A549 (cell line): Measurements from ENCODE around the gene PLBD2. TPM values are rescaled to one million over a fixed set of nuclear protein-coding genes. Genes with fewer than 3 reads are reported as not detected.

Source experiments
- ATAC-seq, 2 experiments: fragments of 200-7000 bp in 1 of 2; fragments of >200 bp in 1 of 2; cut with Nextera tagmentation in 1 of 2; cut with Tn5 transposase in 1 of 2; 3 replicates each; pipeline versions ENCODE4 v1.8.0 to v1.9.1; 2018 to 2020; ENCODE audit warnings: mild to moderate bottlenecking in 1 of 2, moderate library complexity in 1 of 2
- CTCF ChIA-PET: fragments of 300-600 bp; sonication (Branson Sonifier 250); formaldehyde crosslinking; extraction: SDS; loops from one replicate; lab custom pipeline; 2021; ENCODE audit warnings: antibody characterized with exemption, inconsistent platforms; lab: Yijun Ruan, JAX
- POLR2A ChIA-PET: fragments of 350-600 bp; formaldehyde crosslinking; extraction: SDS; loops from one replicate; lab custom pipeline; 2021; ENCODE audit warnings: antibody characterized with exemption, inconsistent platforms; lab: Yijun Ruan, JAX
- DNase-seq, 2 experiments: peaks; one replicate each; pipeline versions ENCODE4 v3.0.0 to v3.0.0-alpha.2; 2011 to 2016; ENCODE audit warnings: low read depth in 1 of 2, low spot score in 1 of 2
- FAIRE-seq: peaks from 2 replicates; lab custom pipeline; 2011; peaks lifted over from hg19 to GRCh38; lab: Jason Lieb, UNC
- H3K27ac ChIP-seq, 2 experiments: fragments of >200 bp; sonication (Bioruptor Twin); formaldehyde crosslinking; 3 replicates each; pipeline ENCODE4 v1.5.1; 2016 to 2017
- H3K4me1 ChIP-seq: fragments of >200 bp; sonication (Bioruptor Twin); formaldehyde crosslinking; 3 replicates; pipeline ENCODE4 v1.6.1; 2016
- H3K4me2 ChIP-seq: fragments of >200 bp; sonication (Bioruptor Twin); formaldehyde crosslinking; 3 replicates; pipeline ENCODE4 v1.6.1; 2016
- H3K4me3 ChIP-seq: fragments of >200 bp; sonication (Bioruptor Twin); formaldehyde crosslinking; 3 replicates; pipeline ENCODE4 v1.5.1; 2016
- H3K9me3 ChIP-seq: fragments of >200 bp; sonication (Bioruptor Twin); formaldehyde crosslinking; 3 replicates; pipeline ENCODE4 v1.6.1; 2016
- BHLHE40 ChIP-seq: IDR thresholded peaks from 2 replicates; pipeline ENCODE4 v1.6.1; 2012; ENCODE audit warnings: low read depth, low read length, inconsistent platforms
- CBX8 ChIP-seq: fragments of 200-600 bp; sonication (generic); IDR thresholded peaks from 2 replicates; pipeline ENCODE4 v1.6.1; 2016
- CTCF ChIP-seq: fragments of >200 bp; sonication (Bioruptor Twin); formaldehyde crosslinking; IDR thresholded peaks from 3 replicates; pipeline ENCODE4 v1.5.1; 2016
- EP300 ChIP-seq, 2 experiments: fragments of >200 bp; sonication (Bioruptor Twin); formaldehyde crosslinking; IDR thresholded peaks; 2 replicates in 1 of 2; 3 replicates in 1 of 2; pipeline ENCODE4 v1.6.1; 2016 to 2017
- FOSL2 ChIP-seq, 2 experiments: fragments of 450-650 bp in 1 of 2; fragments of >200 bp in 1 of 2; sonication (Bioruptor Twin) in 1 of 2; formaldehyde crosslinking; IDR thresholded peaks; 2 replicates each; pipeline versions ENCODE4 v1.5.0 to v1.6.1; 2016 to 2020; ENCODE audit warnings: mild to moderate bottlenecking in 1 of 2, moderate library complexity in 1 of 2
- HOXB5 ChIP-seq: fragments of 250-450 bp; sonication (Bioruptor Pico); IDR thresholded peaks from 2 replicates; pipeline ENCODE4 v1.5.0; 2020; ENCODE audit warnings: mild to moderate bottlenecking, moderate library complexity
- JUN ChIP-seq, 2 experiments: fragments of >200 bp; sonication (Bioruptor Twin); formaldehyde crosslinking; IDR thresholded peaks; 2 replicates in 1 of 2; 3 replicates in 1 of 2; pipeline ENCODE4 v1.6.1; 2016 to 2017
- KDM5A ChIP-seq: fragments of 200-600 bp; sonication (generic); IDR thresholded peaks from 2 replicates; pipeline ENCODE4 v1.6.1; 2016; ENCODE audit warnings: antibody characterized with exemption, mild to moderate bottlenecking
- MAX ChIP-seq: IDR thresholded peaks from 2 replicates; pipeline ENCODE4 v1.6.1; 2012
- PHF8 ChIP-seq: fragments of 200-600 bp; sonication (generic); IDR thresholded peaks from 2 replicates; pipeline ENCODE4 v1.6.1; 2016; ENCODE audit warnings: low read depth, mild to moderate bottlenecking, antibody characterized with exemption, moderate library complexity, borderline replicate concordance
- RARB ChIP-seq: fragments of 250-450 bp; sonication (Bioruptor Pico); IDR thresholded peaks from 2 replicates; pipeline ENCODE4 v1.8.0; 2021; ENCODE audit warnings: mild to moderate bottlenecking, moderate library complexity
- RCOR1 ChIP-seq: fragments of 150-350 bp; IDR thresholded peaks from 2 replicates; pipeline ENCODE4 v1.6.1; 2014; ENCODE audit warnings: antibody characterized with exemption, low read length, low read depth
- REST ChIP-seq: fragments of 200-600 bp; sonication (generic); IDR thresholded peaks from 2 replicates; pipeline ENCODE4 v1.6.1; 2016; ENCODE audit warnings: antibody characterized with exemption, mild to moderate bottlenecking, moderate library complexity
- SMC3 ChIP-seq: fragments of >200 bp; sonication (Bioruptor Twin); formaldehyde crosslinking; IDR thresholded peaks from 3 replicates; pipeline ENCODE4 v1.6.1; 2018; ENCODE audit warnings: inconsistent platforms
- ZFP36 ChIP-seq: fragments of 450-650 bp; IDR thresholded peaks from 2 replicates; pipeline ENCODE4 v1.6.1; 2014; ENCODE audit warnings: borderline replicate concordance; ENCODE audit not compliant: partially characterized antibody
- ZNF302 ChIP-seq: fragments of 250-450 bp; sonication (Bioruptor Pico); IDR thresholded peaks from 2 replicates; pipeline ENCODE4 v1.9.0; 2021; ENCODE audit warnings: inconsistent platforms, mild to moderate bottlenecking, moderate library complexity
- WGBS: methylation state at CpG from one replicate; pipeline ENCODE4 v1.1.6; 2017; ENCODE audit errors: missing lambda C conversion rate; 5-methylcytosine and 5-hydroxymethylcytosine counted together
- polyA plus RNA-seq, 4 experiments: library from polyadenylated mRNA; depleted of rRNA in 3 of 4; stranded (reverse); fragments of >200 nt; fragmentation: RNase III in 1 of 4; extraction: RNeasy Plus Mini Kit Qiagen cat#74134 plus additional on column Dnase treatment in 1 of 4; gene quantifications; 2 replicates in 3 of 4; 3 replicates in 1 of 4; pipeline ENCODE4 v1.2.3, GENCODE V29; 2011 to 2017

PLBD2 gene
- polyA plus RNA-seq, 2 of the 4 experiments (the other 2 are of a cell fraction): 13.2 to 25.9 TPM

- no peak for TF ChIP-seq ZFP36
- TF ChIP-seq CTCF: no peak
- no peak for TF ChIP-seq BHLHE40
- no peak for TF ChIP-seq JUN (IDR thresholded peaks at IDR 0.05)
- TF ChIP-seq KDM5A: no peak
- no peak for TF ChIP-seq RCOR1
- no peak for TF ChIP-seq RARB
- TF ChIP-seq, all 56 proteins: peak for 0
- Histone ChIP-seq H3K4me3 (no peak overlapping the region), H3K9me3 (peaks cover 6% of the 10 kb centered on the region; the same call in 1 of the 3 replicates), H3K4me2 (no peak overlapping the region), H3K27ac (no peak overlapping the region), H3K4me1 (peaks cover 8% of the 10 kb centered on the region)
- CTCF ChIA-PET: interaction anchor here (1.2 to 1.8 kb wide), 2 partner anchors 10 to 90 kb away, joined by 4 read pairs; no protein-coding TSS in a partner anchor
- POLR2A ChIA-PET: no interaction called here
- 88% methylated on average over 6 of the region's 6 CpGs for WGBS
- no peak for FAIRE-seq
- no peak for ATAC-seq
- DNase-seq: no peak
Observed at GRCh38 chr12:113317122-113317521, 41.3 kb upstream of the PLBD2 start.

GRCh38 chr12:113318046-113318656 lies 40.2 kb upstream of the PLBD2 start:
- ChIA-PET POLR2A (no interaction called here), CTCF (interaction anchor here (1.2 kb wide), 1 partner anchor 11 kb away, joined by 4 read pairs; no protein-coding TSS in a partner anchor)
- 89% methylated on average over 4 of the region's 4 CpGs for WGBS
- peaks cover 4% of the 10 kb centered on the region; the same call in 1 of the 3 replicates for H3K4me1 ChIP-seq
- FAIRE-seq (peak; percentile 56), DNase-seq (no peak), ATAC-seq (no peak)
- H3K4me3 ChIP-seq: no peak overlapping the region
- no peak overlapping the region for H3K27ac ChIP-seq
- TF ChIP-seq EP300 (IDR thresholded peaks at IDR 0.05) (0 out of 5 replicates have a peak, but pooled peaks of 1 of the 2 experiments have one; percentile 11), MAX (no peak)
- no peak overlapping the region for H3K4me2 ChIP-seq
- peaks cover 7% of the 10 kb centered on the region; the same call in 1 of the 3 replicates for H3K9me3 ChIP-seq

DNA sequence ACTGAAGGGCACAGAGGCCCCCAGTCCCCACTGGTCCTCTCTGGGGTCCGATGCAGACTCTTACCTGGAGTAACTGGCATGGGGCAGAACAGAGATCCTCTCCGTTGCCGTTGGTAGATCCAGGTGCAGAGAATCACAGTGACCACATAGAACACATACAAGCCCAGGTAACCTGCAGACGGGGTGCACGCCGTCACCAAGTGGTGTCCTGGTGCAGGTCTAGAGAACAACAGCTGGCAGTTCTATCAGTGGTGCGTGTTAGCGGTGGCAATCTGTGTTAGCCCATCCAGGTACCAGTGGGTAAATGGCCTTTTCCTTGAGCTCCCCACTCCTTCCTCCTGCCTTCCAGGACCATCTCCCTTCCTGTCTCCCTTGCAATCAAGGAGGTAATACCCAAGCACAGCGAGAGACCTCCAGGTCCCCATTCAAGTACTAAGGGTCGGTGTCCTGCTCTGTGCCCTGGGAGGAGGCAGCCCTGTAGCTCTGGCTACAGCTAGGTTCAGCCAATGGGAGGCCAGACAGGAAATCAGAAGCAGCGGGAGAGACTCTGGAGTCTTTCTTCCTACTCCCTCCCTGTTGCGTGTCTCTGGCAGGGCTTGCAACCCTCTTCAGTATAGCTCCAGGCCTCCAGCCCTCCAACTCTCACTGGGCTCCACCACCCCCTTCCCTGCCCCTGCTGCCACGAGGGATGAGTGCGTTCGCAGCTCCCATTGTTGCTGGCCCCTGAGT lies 39.3 kb upstream of the PLBD2 start:
- FAIRE-seq: no peak
- H3K4me1 ChIP-seq: peaks cover 3% of the 10 kb centered on the region; the same call in 1 of the 3 replicates
- TF ChIP-seq CBX8 (no peak), HOXB5 (CRISPR knock-in tag) (no peak), MAX (no peak), SMC3 (no peak), REST (no peak), EP300 (IDR thresholded peaks at IDR 0.05) (no peak), PHF8 (no peak), FOSL2 (IDR thresholded peaks at IDR 0.05) (no peak), FOSL2 (CRISPR knock-in tag; IDR thresholded peaks at IDR 0.05) (no peak), ZNF302 (CRISPR knock-in tag) (no peak)
- TF ChIP-seq, all 56 proteins: peak for 0
- ATAC-seq: no peak
- ChIA-PET CTCF (interaction anchor here (0.6 to 1.1 kb wide), 2 partner anchors 32 to 121 kb away, joined by 3 read pairs; no protein-coding TSS in a partner anchor), POLR2A (no interaction called here)
- H3K4me2 ChIP-seq: no peak overlapping the region
- H3K9me3 ChIP-seq: peaks cover 7% of the 10 kb centered on the region; the same call in 1 of the 3 replicates
- WGBS: 90% methylated on average over 15 of the region's 15 CpGs
- no peak for DNase-seq
- no peak overlapping the region for H3K4me3 ChIP-seq
- H3K27ac ChIP-seq: no peak overlapping the region
